HFFc6 (cell line): ENCODE results near the gene IFNAR2. TPM values are rescaled to one million over a fixed set of nuclear protein-coding genes. Genes with fewer than 3 reads are reported as not detected.

Experiments
- DNase-seq: peaks from one replicate; pipeline ENCODE4 v3.0.0-alpha.2; 2018
- H3K27ac Mint-ChIP-seq: 2 replicates; pipeline ENCODE4 v1.8.0; 2020; ENCODE audit warnings: mild to moderate bottlenecking, mixed read lengths
- H3K27me3 Mint-ChIP-seq: 2 replicates; pipeline ENCODE4 v1.8.0; 2021; ENCODE audit warnings: mild to moderate bottlenecking, moderate library complexity, mixed read lengths; ENCODE audit not compliant: insufficient read depth
- H3K36me3 Mint-ChIP-seq: 2 replicates; pipeline ENCODE4 v1.8.0; 2021; ENCODE audit warnings: low read depth, mixed read lengths
- H3K4me1 Mint-ChIP-seq: 2 replicates; pipeline ENCODE4 v1.8.0; 2020; ENCODE audit warnings: low read depth, mixed read lengths
- H3K4me3 Mint-ChIP-seq: 2 replicates; pipeline ENCODE4 v1.8.0; 2020; ENCODE audit warnings: mild to moderate bottlenecking, moderate library complexity, mixed read lengths
- H3K9me3 Mint-ChIP-seq: 2 replicates; pipeline ENCODE4 v1.8.0; 2020; ENCODE audit warnings: mild to moderate bottlenecking, mixed read lengths
- total RNA-seq, 6 experiments: library from RNA; stranded (reverse); fragmentation: NEBNext Ultra II Directional; extraction: Animal tissue kit (Norgen Biotek cat#: 25700); gene quantifications; 2 replicates in 1 of 6; 3 replicates in 5 of 6; pipeline ENCODE4 v1.2.3, GENCODE V29; 2021
- TF ChIP-seq, protein P1 (sequence below): fragments of 200-600 bp; sonication (generic); IDR thresholded peaks from 2 replicates; pipeline ENCODE4 v1.5.0; 2021; ENCODE audit warnings: antibody characterized with exemption, mild to moderate bottlenecking

Gene IFNAR2
- total RNA-seq, 6 experiments from 2014 or later, result 8.0 to 14.6 (median 11.0) TPM

- H3K27me3 Mint-ChIP-seq, result peaks cover 5% of the 10 kb centered on the region
- no peak for DNase-seq
- H3K27ac Mint-ChIP-seq, result peak within 1 kb of the TSS; percentile 78
- peaks cover 27% of the 10 kb centered on the region for H3K4me1 Mint-ChIP-seq
- TF ChIP-seq, protein P1, sequence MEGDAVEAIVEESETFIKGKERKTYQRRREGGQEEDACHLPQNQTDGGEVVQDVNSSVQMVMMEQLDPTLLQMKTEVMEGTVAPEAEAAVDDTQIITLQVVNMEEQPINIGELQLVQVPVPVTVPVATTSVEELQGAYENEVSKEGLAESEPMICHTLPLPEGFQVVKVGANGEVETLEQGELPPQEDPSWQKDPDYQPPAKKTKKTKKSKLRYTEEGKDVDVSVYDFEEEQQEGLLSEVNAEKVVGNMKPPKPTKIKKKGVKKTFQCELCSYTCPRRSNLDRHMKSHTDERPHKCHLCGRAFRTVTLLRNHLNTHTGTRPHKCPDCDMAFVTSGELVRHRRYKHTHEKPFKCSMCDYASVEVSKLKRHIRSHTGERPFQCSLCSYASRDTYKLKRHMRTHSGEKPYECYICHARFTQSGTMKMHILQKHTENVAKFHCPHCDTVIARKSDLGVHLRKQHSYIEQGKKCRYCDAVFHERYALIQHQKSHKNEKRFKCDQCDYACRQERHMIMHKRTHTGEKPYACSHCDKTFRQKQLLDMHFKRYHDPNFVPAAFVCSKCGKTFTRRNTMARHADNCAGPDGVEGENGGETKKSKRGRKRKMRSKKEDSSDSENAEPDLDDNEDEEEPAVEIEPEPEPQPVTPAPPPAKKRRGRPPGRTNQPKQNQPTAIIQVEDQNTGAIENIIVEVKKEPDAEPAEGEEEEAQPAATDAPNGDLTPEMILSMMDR, result no peak
- no peaks in the 10 kb centered on the region for H3K9me3 Mint-ChIP-seq
- H3K4me3 Mint-ChIP-seq, result peak within 1 kb of the TSS; percentile 95
- H3K36me3 Mint-ChIP-seq, result peaks cover 9% of the 10 kb centered on the region
Observed at GRCh38 chr21:33266050-33266788, 36.5 kb downstream of the IFNAR2 start, which contains the start of gene IL10RB. IL10RB (plus strand) TSS chr21:33266367; CDS start chr21:33266466, 99 bp downstream.

- H3K4me3 Mint-ChIP-seq, result peak overlapping the region; percentile 95
- peaks cover 5% of the 10 kb centered on the region for H3K27me3 Mint-ChIP-seq
- H3K36me3 Mint-ChIP-seq, result peaks cover 11% of the 10 kb centered on the region
- H3K9me3 Mint-ChIP-seq, result no peaks in the 10 kb centered on the region
- peak overlapping the region; percentile 78 for H3K27ac Mint-ChIP-seq
- no peak for DNase-seq
- H3K4me1 Mint-ChIP-seq, result peaks cover 27% of the 10 kb centered on the region
- TF ChIP-seq, protein P1, result no peak
Observed at GRCh38 chr21:33266789-33267135, 37.0 kb downstream of the IFNAR2 start.

- H3K27me3 Mint-ChIP-seq, result peaks cover 5% of the 10 kb centered on the region
- DNase-seq, result no peak
- peaks cover 15% of the 10 kb centered on the region for H3K36me3 Mint-ChIP-seq
- H3K4me1 Mint-ChIP-seq, result peaks cover 27% of the 10 kb centered on the region
- TF ChIP-seq, protein P1, result no peak
- peak overlapping the region; percentile 78 for H3K27ac Mint-ChIP-seq
- no peaks in the 10 kb centered on the region for H3K9me3 Mint-ChIP-seq
- peak overlapping the region; percentile 95 for H3K4me3 Mint-ChIP-seq
Observed at GRCh38 chr21:33267250-33267649, 37.5 kb downstream of the IFNAR2 start.

- DNase-seq, result no peak
- Mint-ChIP-seq H3K36me3 (peaks cover 23% of the 10 kb centered on the region), H3K27ac (no peak overlapping the region), H3K4me1 (peaks cover 36% of the 10 kb centered on the region), H3K4me3 (peak overlapping the region; percentile 95), H3K9me3 (no peaks in the 10 kb centered on the region), H3K27me3 (peaks cover 5% of the 10 kb centered on the region)
- TF ChIP-seq, protein P1, result no peak
Observed at GRCh38 chr21:33268393-33268736, 38.6 kb downstream of the IFNAR2 start.

GRCh38 chr21:33268737-33269441 lies 39.2 kb downstream of the IFNAR2 start:
- no peak overlapping the region for H3K4me3 Mint-ChIP-seq
- peaks cover 28% of the 10 kb centered on the region for H3K36me3 Mint-ChIP-seq
- no peaks in the 10 kb centered on the region for H3K9me3 Mint-ChIP-seq
- peaks cover 5% of the 10 kb centered on the region for H3K27me3 Mint-ChIP-seq
- no peak overlapping the region for H3K27ac Mint-ChIP-seq
- no peak for DNase-seq
- H3K4me1 Mint-ChIP-seq, result peaks cover 37% of the 10 kb centered on the region
- TF ChIP-seq, protein P1, result no peak
